ENCODE data around the gene RIPPLY3.
"Not testable (repeated sequence)": the region's sequence is repeated elsewhere in the genome, so short reads cannot be mapped to it uniquely, and the experiment has no call there.

The RIPPLY3 gene

DNA sequence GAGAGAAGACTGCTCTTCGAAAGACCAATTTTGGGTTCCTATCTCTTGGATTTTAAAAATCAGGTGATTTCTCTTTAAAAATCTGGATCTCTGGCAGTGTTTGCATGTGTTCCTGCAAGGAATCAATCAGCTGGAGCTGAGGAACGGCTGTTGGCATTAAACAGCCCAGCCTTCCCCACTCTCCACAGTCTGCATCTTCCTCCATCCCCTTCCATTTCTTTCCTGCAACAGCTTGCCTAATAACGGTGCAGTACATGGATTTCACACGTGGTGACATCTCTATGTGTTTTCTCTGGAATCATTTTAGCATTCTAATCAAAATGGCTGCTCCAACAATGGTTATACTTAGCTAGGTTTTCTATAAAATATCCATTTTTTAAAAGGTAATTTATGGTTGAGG is 20.0 kb downstream of the RIPPLY3 start:
- no peak for DNase-seq

DNA sequence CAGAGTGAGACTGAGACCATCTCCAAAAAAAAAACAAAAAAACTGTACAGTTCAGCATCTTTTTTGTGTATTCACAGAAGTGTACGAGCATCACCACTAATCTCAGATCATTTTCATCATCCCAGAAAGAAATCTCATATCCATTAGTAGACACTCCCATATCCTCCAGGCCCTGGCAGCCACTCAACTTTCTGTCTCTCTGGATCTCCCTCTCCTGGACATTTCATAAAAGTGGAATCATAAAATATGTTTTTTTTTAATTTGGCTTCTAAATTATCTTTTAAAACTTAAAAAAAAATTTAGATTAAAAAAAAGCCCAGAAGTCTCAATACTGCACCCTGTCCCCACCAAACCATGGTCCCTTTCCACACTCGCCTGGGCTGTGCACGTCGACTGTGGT is 22.1 kb downstream of the RIPPLY3 start:
- DNase-seq: no peak

DNA sequence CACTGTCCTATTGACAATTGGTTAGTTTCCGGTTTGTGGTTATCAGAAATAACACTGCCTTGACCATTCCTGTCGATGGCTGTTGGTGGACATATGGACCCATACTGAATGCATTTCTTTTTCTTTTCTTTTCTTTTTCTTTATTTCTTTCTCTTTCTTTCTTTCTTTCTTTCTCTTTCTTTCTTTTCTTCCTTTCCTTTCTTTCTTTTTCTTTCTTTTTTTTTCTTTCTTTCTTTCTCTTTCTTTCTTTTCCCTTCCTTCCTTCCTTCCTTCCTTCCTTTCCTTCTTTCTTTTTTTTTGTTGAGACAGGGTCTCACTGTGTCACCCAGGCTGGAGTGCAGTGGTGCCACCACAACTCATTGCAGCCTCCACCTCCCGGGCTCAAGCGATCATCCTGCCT is 24.4 kb downstream of the RIPPLY3 start:
- no peak for DNase-seq

DNA sequence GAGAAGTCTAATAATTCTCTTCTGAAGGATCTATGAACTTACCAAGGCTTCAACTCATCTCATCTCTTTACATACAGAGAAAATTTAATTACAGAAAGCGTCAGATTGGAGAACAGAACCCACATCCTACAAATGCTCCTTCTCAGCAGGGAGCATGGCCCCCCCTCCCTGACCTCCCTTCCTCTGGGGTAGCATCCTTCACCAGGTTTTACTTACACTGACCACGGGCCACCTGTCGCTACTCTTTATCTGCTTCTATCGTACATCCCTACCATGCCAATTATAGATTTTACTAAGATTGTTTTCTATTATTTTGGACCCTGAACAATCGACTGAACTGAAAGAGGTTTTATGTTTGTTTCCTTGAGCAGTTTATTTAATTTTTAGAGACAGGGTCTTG is 25.8 kb downstream of the RIPPLY3 start:
- no peak for DNase-seq

DNA sequence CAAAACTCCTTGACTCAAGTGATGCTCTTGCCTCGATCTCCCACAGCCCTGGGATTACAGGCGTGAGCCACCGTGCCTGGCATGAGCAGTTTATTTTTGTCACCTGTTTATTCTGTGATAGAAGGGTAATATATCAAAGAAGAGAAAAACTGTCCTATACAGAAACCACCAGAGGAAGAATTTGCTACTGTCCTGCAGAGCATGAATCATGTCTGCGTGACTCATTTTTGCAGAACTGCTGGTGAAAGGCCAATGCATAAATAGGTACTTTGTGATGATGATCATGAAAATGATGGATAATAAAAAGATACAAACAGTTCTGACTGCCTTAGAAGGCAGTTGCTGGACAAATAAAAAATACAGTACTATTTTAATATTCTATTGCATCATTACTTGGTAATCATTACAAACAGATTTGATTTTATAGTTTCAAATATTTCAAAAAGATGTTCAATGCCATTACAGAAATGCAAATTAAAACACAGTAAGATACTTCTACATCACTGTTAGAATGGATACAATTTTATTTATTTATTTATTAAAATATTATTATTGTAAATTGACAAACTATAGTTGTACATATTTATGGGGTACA is 26.5 kb downstream of the RIPPLY3 start:
- DNase-seq: no peak

DNA sequence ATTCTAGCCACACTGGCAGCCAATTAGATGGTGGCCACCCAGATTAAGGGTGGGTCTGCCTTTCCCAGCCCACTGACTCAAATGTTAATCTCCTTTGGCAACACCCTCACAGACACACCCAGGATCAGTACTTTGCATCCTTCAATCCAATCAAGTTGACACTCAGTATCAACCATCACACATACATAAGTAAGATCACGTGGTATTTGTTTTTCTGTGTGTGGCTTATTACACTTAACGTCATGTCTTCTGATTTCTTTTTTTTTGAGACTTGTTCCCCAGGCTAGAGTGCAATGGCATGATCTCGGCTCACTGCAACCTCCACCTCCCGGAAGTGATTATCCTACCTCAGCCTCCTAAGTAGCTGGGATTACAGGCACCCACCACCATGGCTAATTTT is 27.9 kb downstream of the RIPPLY3 start:
- DNase-seq: not testable (repeated sequence)

DNA sequence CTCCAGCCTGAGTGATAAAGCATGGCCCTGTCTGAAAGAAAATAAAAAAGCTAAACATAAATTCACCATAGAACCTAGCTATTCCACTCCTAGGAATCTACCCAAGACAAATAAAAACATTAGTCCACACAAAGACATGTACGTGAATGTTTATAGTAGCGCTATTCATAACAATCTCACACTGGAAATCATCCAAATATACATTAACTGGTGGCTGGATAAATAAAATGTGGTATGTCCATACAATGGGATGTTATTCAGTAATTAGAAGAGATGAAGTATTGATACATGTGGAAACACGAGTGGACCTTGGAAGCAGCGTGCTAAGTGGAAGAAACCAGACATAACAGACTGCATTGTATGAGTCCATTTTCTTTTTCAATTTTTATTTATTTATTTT is 29.7 kb downstream of the RIPPLY3 start:
- no peak for DNase-seq

DNA sequence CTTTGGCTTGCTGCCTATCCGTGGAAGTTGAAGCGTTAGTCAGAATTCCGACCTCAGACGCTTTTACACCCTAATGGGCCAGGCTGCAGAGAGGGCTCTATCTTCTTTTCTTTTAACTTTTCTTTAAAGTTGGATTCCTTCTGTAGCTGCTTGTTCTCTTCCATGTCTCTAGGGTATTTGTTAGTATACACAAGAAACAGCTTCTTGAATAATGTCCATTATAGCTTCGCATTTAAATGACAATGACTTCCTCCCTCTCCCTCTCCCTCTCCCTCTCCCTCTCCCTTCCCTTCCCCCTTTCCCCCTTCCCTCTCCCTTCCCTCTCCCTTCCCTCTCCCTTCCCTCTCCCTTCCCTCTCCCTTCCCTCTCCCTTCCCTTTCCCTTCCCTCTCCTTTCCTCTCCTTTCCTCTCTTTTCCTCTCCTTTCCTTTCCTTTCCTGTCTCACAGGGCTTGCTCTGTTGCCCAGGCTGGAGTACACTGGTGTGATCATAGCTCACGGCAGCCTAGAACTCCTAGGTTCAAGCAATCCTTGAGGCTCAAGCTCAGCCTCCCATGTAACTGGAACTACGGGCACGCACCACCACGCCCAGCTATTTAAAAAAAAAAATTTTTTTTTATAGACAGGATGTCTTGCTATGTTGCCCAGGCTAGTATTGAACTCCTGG is 33.0 kb downstream of the RIPPLY3 start:
- DNase-seq: no peak

DNA sequence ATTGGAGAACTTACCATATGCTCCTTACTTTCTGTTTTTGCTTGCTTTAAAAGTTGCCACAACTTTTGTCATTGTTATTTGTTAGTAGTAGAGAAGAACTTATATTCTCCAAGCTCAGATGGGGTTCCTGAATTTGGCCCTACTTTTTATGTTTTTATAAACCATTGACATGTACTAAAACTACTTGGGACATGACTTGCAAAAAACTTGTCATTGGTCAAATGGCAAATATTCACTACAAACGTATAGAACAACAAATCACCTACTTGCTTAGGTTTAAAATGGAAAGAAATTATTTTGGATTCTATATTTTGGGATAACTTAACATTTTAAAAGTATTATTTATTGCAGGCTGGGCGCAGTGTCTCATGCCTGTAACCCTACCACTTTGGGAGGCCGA is 33.7 kb downstream of the RIPPLY3 start:
- DNase-seq: no peak

DNA sequence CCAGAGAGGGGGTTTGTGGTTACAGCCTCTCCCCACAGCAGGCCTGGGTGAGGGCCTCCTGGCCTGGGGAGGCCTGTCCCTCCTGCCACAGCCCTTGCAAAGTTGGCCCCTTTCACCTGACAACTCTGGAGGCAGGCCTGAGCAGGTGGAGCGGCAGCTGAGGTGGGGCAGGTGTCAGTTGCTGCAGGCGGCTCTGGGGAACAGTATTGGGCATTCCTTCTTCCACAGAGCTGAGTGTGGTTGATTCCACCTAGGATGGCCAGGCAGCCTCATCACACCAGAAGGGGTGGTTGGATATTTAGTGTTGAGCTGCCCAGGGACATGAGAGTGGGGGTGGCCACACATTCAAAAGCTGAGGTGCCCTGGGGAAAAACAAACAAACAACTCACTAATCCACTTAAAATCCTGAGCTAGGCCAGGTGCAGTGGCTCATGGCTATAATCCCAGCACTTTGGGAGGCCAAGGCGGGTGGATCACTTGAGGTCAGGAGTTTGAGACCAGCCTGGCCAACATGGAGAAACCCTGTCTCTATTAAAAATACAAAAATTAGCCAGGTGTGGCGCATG is 35.3 kb downstream of the RIPPLY3 start:
- no peak for DNase-seq

DNA sequence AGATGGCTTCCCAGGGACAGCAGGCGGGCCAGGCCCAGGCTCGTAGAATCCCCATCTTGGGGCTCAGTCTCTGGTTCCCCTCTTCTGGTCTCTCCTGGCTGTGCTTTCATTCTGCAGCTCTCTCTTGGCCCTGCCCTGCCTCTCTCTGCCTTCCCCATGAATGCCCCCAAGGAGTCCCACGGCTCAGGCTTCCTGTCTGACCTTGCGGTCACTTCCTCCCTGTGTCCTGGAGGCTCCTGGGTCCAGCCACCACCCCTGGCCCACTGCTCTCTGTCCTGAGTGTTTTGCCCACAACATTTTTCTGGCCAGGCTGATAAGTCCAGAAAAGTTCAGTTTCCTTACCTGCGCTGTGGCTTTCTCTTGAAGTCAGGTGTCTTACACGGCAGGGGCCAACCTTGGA is 37.3 kb downstream of the RIPPLY3 start:
- DNase-seq: no peak

DNA sequence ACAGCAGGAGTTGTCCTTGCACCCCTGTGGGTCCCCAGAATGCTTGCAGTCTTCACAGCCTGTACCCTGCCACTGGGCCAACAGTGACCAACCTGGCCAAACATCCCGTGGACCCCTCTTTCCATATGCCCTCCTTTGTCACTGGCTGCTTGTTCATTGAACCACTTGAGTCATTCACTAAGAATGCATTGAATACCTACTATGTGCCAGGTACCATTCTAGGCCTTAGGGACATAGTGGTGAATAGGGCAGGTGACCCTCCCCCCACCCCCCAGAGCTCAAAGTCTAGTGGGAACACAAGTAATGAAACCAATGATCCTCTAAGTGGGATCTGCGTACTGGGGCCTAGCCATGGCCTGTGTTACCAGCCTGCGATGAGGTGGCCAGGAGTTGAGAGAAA is 38.1 kb downstream of the RIPPLY3 start:
- DNase-seq: no peak

DNA sequence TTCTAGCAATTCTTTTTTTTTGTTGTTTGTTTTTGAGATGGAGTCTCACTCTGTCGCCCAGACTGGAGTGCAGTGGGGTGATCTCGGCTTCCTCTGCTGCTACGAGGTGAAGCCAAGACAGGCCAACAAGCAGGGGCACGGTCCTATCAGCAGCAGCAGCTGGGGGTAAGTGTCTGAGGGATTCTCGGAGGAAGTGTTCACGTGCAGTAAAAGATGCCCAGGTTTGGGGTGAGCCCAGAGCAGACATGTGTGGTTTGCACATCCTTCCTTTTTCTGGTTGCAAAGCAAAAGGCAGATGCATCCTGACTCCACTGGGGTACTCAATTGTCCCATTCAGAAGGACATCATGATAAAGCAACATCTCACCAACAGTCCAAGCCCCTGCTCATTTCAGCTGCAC is 38.6 kb downstream of the RIPPLY3 start:
- no peak for DNase-seq

DNA sequence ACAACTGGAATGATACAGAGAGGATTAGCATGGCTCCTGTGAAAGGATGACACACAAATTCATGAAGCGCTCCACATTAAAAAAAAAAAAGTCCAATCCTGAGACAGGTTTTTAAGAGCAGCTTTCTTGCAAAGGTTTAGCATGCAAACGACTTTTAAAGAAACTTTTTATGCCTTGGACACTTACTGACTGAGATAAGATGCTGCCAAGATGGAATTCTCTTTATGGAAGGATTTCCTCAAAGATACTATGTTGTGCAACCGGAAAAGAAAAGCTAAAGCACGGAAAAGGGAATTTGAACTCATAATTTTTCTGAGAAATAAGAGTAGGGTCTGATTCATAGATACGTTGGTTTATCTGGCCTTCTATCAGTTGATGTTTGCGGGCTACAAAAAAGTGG is 39.1 kb downstream of the RIPPLY3 start:
- DNase-seq: no peak

DNA sequence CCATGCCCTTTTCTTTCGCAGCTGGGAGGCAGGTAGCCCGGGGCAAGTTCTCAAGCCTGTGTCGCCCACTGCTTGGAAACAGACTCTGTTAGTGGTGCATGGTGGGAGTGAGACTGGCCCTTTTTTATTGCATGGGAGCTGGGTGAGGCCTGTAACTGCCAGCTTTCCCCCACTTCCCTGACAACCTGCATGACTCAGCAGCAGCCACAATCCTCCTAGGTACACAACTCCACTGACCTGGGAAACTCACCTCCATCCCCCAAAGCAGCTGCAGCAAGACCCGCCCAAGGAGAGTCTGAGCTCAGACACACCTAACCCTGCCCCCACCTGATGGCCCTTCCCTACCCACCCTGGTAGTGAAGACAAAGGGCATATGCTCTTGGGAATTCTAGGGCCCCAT is 40.6 kb downstream of the RIPPLY3 start:
- no peak for DNase-seq

DNA sequence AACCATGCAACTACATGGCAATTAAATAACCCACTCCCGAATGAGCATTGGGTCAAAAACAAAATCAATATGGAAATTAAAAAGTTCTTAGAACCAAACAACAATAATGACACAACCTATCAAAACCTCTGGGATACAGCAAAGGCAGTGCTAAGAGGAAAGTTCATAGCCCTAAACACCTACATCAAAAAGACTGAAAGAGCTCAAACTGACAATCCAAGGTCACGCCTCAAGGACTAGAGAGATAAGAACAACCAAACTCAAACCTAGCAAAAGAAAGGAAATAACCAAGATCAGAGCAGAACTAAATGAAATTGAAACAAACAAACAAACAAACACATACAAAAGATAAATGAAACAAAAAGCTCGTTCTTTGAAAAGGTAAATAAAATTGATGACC is 43.2 kb downstream of the RIPPLY3 start:
- not testable (repeated sequence) for DNase-seq

DNA sequence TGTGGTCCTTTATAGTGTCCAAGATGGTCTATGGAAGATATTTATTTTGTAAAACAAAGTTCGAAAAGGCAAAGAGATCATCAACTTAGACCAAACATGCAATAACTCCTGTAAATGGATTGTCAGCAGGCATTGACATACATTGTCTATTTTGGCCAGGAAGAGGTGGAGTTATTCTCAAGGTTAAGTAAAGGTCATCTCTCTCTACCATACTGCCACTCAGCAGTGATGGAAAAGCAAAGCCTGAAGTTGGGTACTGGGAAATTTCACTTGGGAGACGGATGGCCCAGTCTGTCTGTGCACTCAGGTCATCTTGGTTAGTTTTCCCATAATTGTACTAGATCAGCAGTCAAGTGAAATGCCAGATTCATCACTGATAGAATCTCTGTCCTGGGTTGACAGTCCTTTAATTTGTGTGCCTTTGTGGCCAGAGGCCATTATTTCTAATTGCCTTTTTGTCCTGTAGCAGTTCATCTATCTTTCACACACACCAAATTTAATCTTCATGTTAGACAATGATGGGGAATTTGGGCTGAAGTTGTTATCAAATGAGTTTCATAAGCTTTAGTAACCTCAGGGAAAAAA is 48.9 kb downstream of the RIPPLY3 start:
- DNase-seq: no peak

DNA sequence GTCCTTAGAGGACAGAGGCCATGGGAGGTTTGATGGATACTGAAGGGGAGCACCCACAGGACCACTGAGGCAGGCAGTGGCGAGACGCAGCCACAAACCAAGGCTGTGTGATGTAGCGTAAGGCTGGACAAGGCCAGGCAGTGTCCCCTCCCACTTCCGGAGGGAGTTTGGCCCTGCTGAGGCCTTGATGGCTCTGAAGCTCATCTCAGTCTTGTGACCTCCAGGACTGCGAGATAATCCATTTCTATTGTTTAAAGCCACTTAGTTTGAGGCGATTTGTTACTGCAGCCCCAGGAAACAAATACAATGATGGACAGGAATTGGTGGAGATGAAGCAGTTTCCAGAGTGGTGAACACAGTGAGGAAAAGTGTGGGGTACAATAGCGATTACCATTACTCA is 51.1 kb downstream of the RIPPLY3 start:
- DNase-seq: no peak

DNA sequence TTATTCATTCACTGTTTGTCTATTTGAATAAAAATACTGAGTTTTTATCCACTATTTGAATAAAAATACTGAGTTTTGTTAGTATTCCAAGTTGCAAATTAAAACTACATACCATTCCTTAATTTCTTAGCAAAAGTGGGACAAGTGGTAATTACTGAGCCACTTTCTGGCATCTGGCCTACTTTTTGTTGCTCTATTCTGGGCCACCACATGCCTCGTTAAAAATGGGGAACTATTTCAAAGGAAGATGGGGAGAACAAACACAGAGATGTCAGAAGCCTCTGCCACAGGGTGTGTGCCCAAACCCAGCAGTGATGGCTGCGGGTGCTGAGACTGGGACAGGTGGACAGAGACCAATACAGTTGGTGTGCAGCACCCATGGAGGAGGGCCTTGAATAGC is 51.8 kb downstream of the RIPPLY3 start:
- DNase-seq: no peak

DNA sequence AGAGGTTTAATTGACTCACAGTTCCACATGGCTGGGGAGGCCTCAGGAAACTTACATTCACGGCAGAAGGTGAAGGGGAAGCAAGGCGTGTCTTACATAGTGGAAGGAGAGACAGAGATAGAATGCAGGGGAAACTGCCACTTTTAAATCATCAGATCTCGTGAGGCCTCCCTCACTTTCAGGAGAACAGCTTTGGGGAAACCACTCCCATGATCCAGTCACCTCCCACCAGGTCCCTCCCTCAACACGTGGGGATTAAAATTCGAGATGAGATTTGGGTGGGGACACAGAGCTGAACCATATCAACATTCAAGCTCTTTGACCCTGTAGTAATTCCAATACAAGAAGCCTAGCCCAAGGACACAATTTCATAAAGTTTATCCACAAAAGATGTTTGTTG is 52.7 kb downstream of the RIPPLY3 start:
- DNase-seq: no peak

DNA sequence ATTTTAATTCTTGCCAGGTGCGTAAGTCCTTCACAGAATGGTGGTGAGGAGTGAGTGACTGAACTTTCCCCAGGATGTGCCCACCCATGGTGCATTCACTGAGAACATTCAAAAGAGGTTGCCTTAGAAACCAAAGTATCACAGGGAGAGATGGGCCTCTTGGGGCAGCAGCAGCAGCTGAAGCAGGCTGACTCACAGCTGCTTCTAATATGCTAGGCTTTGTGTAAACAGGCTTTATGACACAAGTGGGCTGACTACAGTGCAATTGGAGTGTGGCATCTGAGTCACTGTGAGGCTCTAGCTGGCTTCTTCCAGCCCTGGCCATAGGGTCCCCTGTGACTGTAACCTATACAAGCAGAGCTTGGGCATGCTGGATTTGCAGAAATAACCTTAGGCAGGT is 53.8 kb downstream of the RIPPLY3 start:
- peak; percentile 88 for DNase-seq

DNA sequence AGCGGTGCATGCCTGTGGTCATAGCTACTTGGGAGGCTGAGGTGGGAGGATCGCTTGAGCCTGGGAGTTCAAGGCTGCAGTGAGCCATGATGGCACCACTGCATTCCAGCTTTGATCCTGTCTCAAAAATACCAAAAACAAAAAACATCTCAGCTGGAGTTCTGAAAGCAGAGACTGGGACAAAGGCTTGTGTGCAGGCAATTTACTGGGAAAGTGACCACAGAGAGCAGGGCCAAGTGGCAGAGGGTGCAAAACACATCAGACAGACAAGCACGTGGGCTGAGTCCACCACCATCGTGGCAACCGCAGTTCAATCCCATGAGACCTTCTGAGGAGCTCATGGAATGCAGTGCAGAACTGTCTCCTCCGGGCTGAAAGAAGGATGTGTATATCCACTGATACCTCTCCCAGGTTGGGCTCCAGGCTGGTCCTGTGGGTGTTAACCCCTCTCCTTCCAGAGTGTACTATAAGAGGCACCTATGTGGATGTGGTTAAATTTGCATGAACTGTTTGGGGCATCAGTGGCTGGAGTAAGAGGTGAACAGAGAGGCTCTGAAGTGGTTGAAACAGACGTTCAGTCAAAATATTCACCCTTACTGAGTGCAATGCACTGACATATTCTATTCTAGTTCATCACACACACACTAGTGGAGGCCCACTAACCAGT is 55.6 kb downstream of the RIPPLY3 start:
- DNase-seq: no peak

DNA sequence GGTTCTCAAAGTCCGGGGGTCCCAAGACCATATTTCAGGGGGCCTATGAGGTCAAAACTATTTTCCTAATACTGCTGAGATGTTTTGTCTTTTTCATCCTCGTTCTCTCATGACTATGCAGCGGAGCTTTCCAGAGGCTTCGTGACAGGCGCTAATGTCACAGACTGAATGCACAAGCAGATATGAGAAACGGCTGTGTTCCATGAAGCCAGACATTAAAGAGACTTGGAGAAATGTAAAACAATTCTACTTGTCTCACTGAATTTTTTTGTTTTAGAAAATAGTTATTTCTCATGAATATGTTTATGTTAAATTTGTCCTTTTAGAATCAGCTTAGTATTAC is 56.1 kb downstream of the RIPPLY3 start:
- no peak for DNase-seq

DNA sequence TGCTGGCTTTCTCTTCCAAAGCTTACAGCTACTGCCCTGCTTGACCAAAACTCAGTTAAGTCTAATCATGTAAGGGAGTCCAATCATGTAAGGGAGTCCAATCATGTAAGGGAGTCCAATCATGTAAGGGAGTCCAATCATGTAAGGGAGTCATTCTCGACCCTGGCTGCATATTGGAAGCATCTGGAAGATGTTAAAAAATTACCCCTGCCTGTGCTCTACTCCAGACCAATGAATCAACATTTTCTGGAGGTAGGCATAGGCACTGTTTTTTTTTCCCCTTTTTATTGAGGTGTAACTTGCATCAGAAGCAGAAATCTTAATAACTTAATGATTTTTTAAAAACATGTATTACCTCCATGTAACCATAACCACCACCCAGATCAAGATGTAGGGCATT is 56.9 kb downstream of the RIPPLY3 start:
- DNase-seq: no peak
